Keratinocyte (primary cell): ENCODE measurements around the gene TTC36. TPM values are rescaled to one million over a fixed set of nuclear protein-coding genes. Genes with fewer than 3 reads are reported as not detected.

Experiments
- DNase-seq: peaks from one replicate; pipeline ENCODE4 v3.0.0-alpha.2; 2011; ENCODE audit warnings: low read depth, missing footprints, low spot score
- FAIRE-seq: peaks from 2 replicates; lab custom pipeline; 2011; peaks lifted over from hg19 to GRCh38; lab: Jason Lieb, UNC
- H2AFZ ChIP-seq: 2 replicates; pipeline ENCODE4 v1.6.0; 2012; ENCODE audit warnings: low read length, control low read depth, inconsistent platforms; ENCODE audit not compliant: control insufficient read depth
- H3K27ac ChIP-seq: 2 replicates; pipeline ENCODE4 v1.5.1; 2011; ENCODE audit warnings: low read length; ENCODE audit not compliant: control insufficient read depth, insufficient read depth
- H3K27me3 ChIP-seq: 3 replicates; pipeline ENCODE4 v1.6.0; 2011; ENCODE audit warnings: low read length; ENCODE audit not compliant: control insufficient read depth, insufficient read depth; ENCODE audit errors: extremely low read depth
- H3K36me3 ChIP-seq, 2 experiments: 2 replicates in 1 of 2; 3 replicates in 1 of 2; pipeline ENCODE4 v1.5.1; 2011; ENCODE audit warnings: low read length in 2 of 2, mild to moderate bottlenecking in 1 of 2; ENCODE audit not compliant: control insufficient read depth in 2 of 2, insufficient read depth in 2 of 2; ENCODE audit errors: extremely low read depth in 1 of 2
- H3K4me1 ChIP-seq: 3 replicates; pipeline ENCODE4 v1.5.1; 2011; ENCODE audit warnings: low read length; ENCODE audit not compliant: control insufficient read depth, insufficient read depth; ENCODE audit errors: extremely low read depth
- H3K4me2 ChIP-seq: 3 replicates; pipeline ENCODE4 v1.6.0; 2011; ENCODE audit warnings: low read depth, low read length; ENCODE audit not compliant: control insufficient read depth, insufficient read depth; ENCODE audit errors: extremely low read depth
- H3K4me3 ChIP-seq, 3 experiments: fragments of 200-600 bp in 1 of 3; sonication (generic) in 1 of 3; 2 replicates in 2 of 3; 3 replicates in 1 of 3; pipeline ENCODE4 v1.5.1; 2011 to 2016; ENCODE audit warnings: low read length in 3 of 3, mild to moderate bottlenecking in 3 of 3, control low read depth in 2 of 3, inconsistent platforms in 1 of 3, low read depth in 1 of 3, mixed read lengths in 1 of 3, mixed run types in 1 of 3, moderate library complexity in 1 of 3; ENCODE audit not compliant: control insufficient read depth in 2 of 3, insufficient read depth in 2 of 3; ENCODE audit errors: extremely low read depth in 1 of 3
- H3K79me2 ChIP-seq: 2 replicates; pipeline ENCODE4 v1.6.0; 2012; ENCODE audit warnings: low read length; ENCODE audit not compliant: control insufficient read depth, insufficient read depth
- H3K9ac ChIP-seq: 3 replicates; pipeline ENCODE4 v1.6.0; 2011; ENCODE audit warnings: low read length; ENCODE audit not compliant: control insufficient read depth, insufficient read depth; ENCODE audit errors: extremely low read depth
- H3K9me1 ChIP-seq: 3 replicates; pipeline ENCODE4 v1.6.0; 2011; ENCODE audit warnings: low read length; ENCODE audit not compliant: control insufficient read depth, insufficient read depth; ENCODE audit errors: extremely low read depth
- H3K9me3 ChIP-seq: 2 replicates; pipeline ENCODE4 v1.5.1; 2012; ENCODE audit warnings: low read depth, low read length; ENCODE audit not compliant: control insufficient read depth
- H4K20me1 ChIP-seq: 3 replicates; pipeline ENCODE4 v1.6.0; 2011; ENCODE audit warnings: low read length; ENCODE audit not compliant: control insufficient read depth, insufficient read depth; ENCODE audit errors: extremely low read depth
- CTCF ChIP-seq, 3 experiments: IDR thresholded peaks in 1 of 3; conservative IDR thresholded peaks in 1 of 3; optimal IDR thresholded peaks in 1 of 3; 2 replicates in 2 of 3; 3 replicates in 1 of 3; pipeline versions ENCODE3 to v1.5.1; 2011; ENCODE audit warnings: low read length in 3 of 3, mild to moderate bottlenecking in 3 of 3, moderate library complexity in 2 of 3, control low read depth in 1 of 3, inconsistent platforms in 1 of 3; ENCODE audit not compliant: insufficient read depth in 2 of 3; ENCODE audit errors: extremely low read depth in 1 of 3
- EZH2 ChIP-seq: IDR thresholded peaks from one replicate; pipeline ENCODE4 v1.6.1; 2012; ENCODE audit warnings: inconsistent platforms, mild to moderate bottlenecking, low read length, moderate library complexity
- dilution Hi-C: fragments of 300-500 bp; cut with MboI; formaldehyde crosslinking; loops from one replicate; pipeline ENCODE4 v1.7.0; 2020; ENCODE audit warnings: low sequenced_read_pairs; ENCODE audit not compliant: extremely low pct_ligation_motif_present
- polyA plus RNA-seq, 5 experiments: library from polyadenylated mRNA; depleted of rRNA in 3 of 5; stranded (reverse) in 3 of 5; stranded (forward) in 1 of 5; unstranded in 1 of 5; fragments of >200 nt; gene quantifications; 1 replicate in 1 of 5; 2 replicates in 3 of 5; 3 replicates in 1 of 5; pipeline versions ENCODE4 v1.2.1 to v1.2.3, GENCODE V29; 2011 to 2012; ENCODE audit warnings: missing spikeins in 2 of 5, low read depth in 1 of 5, low replicate concordance in 1 of 5

The TTC36 gene
- polyA plus RNA-seq, 1 donor (not counting 4 experiments of a cell fraction or from before 2014, with no cell fraction given), result not detected

DNA sequence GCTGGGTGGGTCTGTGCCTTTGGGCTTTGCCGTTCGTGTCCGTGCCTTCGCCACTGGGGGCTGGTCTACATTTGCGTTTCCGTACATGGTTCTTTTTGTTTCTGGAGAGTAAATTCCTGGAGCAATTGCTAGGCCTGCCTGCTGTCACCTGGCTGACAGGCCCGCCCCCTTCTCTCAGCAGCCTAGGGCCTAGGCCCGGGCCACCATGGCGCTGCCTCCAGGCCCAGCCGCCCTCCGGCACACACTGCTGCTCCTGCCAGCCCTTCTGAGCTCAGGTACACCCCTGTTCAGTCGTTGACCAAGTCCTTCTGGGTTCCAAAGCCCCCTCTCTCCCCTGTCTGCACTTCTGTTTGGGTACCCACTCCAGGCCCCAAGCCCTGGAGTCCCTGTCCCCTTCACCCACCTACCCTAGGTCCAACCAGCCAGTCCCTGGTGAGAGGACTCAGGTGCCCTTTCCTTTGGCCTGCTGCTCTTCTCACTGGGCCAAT, 4.4 kb downstream of the TTC36 start:
- peak overlapping the region; percentile 61 for H3K4me2 ChIP-seq
- H3K36me3 ChIP-seq, result peaks cover 3 to 8% of the 10 kb centered on the region in 2 experiments
- H2AFZ ChIP-seq, result peak overlapping the region; percentile 91
- no peak overlapping the region for H3K27ac ChIP-seq
- DNase-seq, result no peak
- FAIRE-seq, result no peak
- TF ChIP-seq CTCF (optimal IDR thresholded peaks at IDR 0.05 in 1 of 3, IDR thresholded peaks at IDR 0.05 in 1 of 3, conservative IDR thresholded peaks at IDR 0.05 in 1 of 3; ENCODE audit: extremely low read depth in 1 of 3, insufficient read depth in 2 of 3, low read length in 3 of 3), result no peak
- dilution Hi-C loops, result no loop called here
- H3K9me1 ChIP-seq, result no peaks in the 10 kb centered on the region
- H3K4me1 ChIP-seq, result peaks cover 2% of the 10 kb centered on the region
- peak overlapping the region; percentile 65 for H3K9ac ChIP-seq
- no peaks in the 10 kb centered on the region for H3K9me3 ChIP-seq
- H3K79me2 ChIP-seq, result no peaks in the 10 kb centered on the region
- H3K4me3 ChIP-seq, result peak overlapping the region; percentile 64 to 74 (median 68)
- H3K27me3 ChIP-seq, result no peaks in the 10 kb centered on the region
- no peaks in the 10 kb centered on the region for H4K20me1 ChIP-seq

DNA sequence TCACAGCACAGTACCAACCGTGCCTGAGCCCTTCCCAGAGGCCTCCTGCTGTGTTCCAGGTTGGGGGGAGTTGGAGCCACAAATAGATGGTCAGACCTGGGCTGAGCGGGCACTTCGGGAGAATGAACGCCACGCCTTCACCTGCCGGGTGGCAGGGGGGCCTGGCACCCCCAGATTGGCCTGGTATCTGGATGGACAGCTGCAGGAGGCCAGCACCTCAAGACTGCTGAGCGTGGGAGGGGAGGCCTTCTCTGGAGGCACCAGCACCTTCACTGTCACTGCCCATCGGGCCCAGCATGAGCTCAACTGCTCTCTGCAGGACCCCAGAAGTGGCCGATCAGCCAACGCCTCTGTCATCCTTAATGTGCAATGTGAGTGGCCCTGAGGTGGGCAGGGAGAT, 4.8 kb downstream of the TTC36 start:
- no peak for FAIRE-seq

More for the DNA sequence above, 4.8 kb downstream of the TTC36 start:
- H3K27me3 ChIP-seq, result no peaks in the 10 kb centered on the region
- no peaks in the 10 kb centered on the region for H3K79me2 ChIP-seq
- H3K4me3 ChIP-seq, result peak overlapping the region in 2 of 3 experiments; percentile 64 to 74
- H3K4me2 ChIP-seq, result peak overlapping the region; percentile 61
- no peak overlapping the region for H3K9ac ChIP-seq
- dilution Hi-C loops, result no loop called here
- no peak overlapping the region for H3K27ac ChIP-seq
- no peak overlapping the region for H2AFZ ChIP-seq
- TF ChIP-seq EZH2, result no peak
- TF ChIP-seq CTCF (optimal IDR thresholded peaks at IDR 0.05 in 1 of 3, IDR thresholded peaks at IDR 0.05 in 1 of 3, conservative IDR thresholded peaks at IDR 0.05 in 1 of 3; ENCODE audit: extremely low read depth in 1 of 3, insufficient read depth in 2 of 3, low read length in 3 of 3), result no peak
- no peaks in the 10 kb centered on the region for H3K9me3 ChIP-seq
- H3K4me1 ChIP-seq, result peaks cover 2% of the 10 kb centered on the region
- H3K9me1 ChIP-seq, result no peaks in the 10 kb centered on the region
- DNase-seq, result no peak
- H3K36me3 ChIP-seq, result peaks cover 3 to 8% of the 10 kb centered on the region in 2 experiments
- no peaks in the 10 kb centered on the region for H4K20me1 ChIP-seq
